Uterus (tissue), 2 donors: ENCODE results near the gene HOXC13.

Experiments used
- CTCF ChIP-seq, 4 experiments: fragments of 200-600 bp in 2 of 4; fragments of 450-650 bp in 2 of 4; sonication (generic) in 2 of 4; IDR thresholded peaks; one replicate each; pipeline ENCODE4 v1.5.1; 2016 to 2019; ENCODE audit warnings: antibody characterized with exemption in 4 of 4, mild to moderate bottlenecking in 2 of 4, moderate library complexity in 1 of 4
- POLR2A ChIP-seq, 2 donors: fragments of 450-650 bp; IDR thresholded peaks; one replicate each; pipeline ENCODE4 v1.6.1; 2016; ENCODE audit warnings: antibody characterized with exemption in 2 of 2, mild to moderate bottlenecking in 1 of 2, moderate library complexity in 1 of 2

- TF ChIP-seq CTCF (IDR thresholded peaks at IDR 0.05) (no peak), POLR2A (IDR thresholded peaks at IDR 0.05) (no peak)
These were observed 25.0 kb downstream of the HOXC13 start for GRCh38 chr12:53963434-53964314.
